Stimulated activated CD4-positive, alpha-beta T cell treated with anti-CD3 and anti-CD28 coated beads, Interleukin-4, amount 100 ng/mL, for 4 hours (primary cell): Measurements from ENCODE around the gene TMEM254.
"Not testable (repeated sequence)": the region's sequence is repeated elsewhere in the genome, so short reads cannot be mapped to it uniquely, and the experiment has no call there.

ENCODE experiments used
- DNase-seq, 2 experiments: peaks; one replicate each; pipeline ENCODE4 v3.0.0-alpha.2; 2020

TMEM254 gene

DNA sequence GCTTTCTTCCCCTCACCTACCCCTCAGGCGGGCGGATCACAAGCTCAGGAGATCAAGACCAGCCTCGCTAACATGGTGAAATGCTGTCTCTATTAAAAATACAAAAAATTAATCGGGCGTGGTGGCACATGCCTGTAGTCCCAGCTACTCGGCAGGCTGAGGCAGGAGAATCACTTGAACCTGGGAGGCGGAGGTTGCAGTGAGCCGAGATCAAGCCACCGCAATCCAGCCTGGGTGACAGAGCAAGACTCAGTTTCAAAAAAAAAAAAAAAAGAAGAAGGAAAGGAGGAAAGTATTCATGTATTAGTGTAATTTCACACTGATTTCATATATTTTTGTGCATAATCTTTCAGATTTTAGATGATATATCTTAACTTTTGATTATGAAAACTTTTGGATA lies 55.2 kb downstream of the TMEM254 start:
- not testable (repeated sequence) for DNase-seq

DNA sequence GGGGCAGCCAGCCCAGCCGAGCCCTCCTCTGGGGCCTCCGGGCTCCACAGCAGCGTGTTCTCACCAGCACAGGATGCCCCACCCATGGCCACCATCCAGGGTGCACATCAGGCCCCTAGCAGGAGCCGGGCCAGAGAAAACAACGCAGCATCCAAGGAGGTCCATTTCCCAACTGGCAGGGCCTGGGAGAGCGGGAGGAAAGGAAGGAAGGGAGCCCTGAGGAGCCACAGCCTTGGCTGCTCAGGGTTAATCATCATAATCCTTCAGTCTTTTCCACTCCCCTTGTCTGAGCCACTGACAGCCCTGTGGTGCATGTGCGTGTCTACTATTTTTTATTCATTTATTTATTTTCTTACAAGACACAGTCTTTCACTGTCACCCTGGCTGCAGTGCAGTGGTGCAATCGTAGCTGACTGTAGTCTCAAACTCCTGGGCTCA lies 57.7 kb downstream of the TMEM254 start:
- no peak for DNase-seq

DNA sequence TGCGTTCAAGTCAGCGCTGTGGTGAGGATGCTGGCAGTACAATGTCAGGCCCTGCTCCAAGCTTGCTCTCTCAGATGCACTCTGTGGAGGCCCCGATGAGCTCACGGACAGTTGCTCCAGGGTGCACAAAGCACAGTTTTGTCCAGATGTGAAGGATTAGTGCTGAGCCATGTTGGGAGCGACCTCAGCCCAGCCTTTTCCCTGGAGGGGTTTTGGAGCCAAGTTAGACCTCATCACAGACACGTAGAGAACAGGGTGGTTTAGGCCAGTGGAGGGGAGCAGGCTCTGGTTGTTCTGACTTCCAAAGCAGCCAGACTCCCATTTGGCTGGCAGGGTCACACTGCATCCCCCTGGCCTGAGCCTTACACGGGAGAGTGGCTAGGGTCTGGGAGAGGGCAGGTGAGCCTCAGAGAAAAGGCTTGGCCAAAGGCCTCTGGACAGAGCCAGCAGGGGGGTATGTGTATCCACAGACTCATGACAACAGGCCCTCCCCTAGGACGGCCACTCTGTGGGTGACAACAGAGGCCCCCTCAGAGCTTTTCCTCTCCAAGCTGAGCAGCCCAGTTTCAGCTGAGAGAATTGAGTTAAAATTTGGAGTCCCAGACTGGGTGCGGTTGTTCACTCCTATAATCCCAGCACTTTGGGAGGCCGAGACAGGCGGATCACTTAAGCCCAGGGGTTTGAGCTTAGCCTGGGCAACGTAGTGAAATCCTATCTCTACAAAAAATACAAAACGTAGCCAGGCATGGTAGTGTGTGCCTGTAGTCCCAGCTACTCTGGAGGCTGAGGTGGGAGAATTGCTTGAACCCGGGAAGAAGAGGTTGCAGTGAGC lies 58.8 kb downstream of the TMEM254 start:
- no peak for DNase-seq

DNA sequence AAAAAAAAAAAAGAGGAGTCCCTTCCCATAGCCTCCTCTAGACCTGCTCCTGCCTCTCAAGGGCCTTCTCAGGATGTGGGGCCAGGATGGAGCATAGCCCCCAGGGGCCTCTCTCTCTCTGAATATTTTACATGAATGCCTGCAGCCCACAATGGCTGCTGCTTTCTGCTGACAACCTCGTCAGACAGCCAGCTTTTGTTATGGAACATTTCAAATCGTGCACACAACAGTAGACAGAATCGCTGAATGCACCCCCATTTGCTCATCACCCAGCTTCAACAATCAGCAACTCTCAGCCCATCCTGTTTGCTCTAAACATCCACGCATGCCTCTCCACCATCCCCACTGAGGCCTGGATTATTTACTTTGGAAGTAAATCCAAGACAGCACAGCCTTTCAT lies 59.5 kb downstream of the TMEM254 start:
- DNase-seq = no peak

DNA sequence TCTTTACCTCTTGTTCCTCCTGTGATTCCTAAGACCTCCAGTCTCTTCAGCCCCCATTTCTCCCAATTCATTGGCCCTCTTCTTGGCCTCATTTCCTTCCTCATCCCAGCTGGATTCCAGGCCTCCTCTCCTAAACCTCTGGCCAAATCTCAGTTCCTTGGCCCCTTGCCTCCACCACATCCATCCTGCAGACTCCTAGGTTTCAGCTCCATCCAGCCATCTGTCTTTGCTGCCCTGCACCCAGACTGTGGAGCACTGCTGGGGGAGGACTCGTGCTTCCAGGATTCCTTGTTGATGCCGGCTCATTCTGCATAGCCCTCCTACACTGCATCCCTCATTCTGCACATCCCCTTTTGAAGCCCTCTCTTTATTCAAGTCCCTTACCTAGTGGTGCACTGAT lies 60.8 kb downstream of the TMEM254 start:
- no peak for DNase-seq

DNA sequence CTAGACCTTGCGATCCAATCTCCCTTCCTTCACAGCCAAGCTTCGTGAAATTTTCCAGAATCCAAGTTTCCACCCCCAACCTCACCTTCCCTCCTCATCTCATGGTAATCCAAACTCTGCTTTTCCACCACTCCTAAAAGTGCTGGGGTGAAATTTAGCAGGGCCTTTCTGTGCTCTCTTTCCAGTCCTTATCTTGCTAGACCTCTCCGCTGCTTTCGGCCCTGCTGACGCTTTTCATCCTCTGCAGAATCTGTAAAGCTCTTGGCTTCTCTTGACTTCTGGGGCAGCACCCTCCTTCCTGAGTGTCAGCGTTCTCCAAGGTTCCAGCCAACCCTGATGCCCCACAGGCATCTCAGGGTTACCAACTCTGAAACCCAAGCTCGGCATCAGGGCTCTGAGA lies 61.8 kb downstream of the TMEM254 start:
- DNase-seq = no peak

DNA sequence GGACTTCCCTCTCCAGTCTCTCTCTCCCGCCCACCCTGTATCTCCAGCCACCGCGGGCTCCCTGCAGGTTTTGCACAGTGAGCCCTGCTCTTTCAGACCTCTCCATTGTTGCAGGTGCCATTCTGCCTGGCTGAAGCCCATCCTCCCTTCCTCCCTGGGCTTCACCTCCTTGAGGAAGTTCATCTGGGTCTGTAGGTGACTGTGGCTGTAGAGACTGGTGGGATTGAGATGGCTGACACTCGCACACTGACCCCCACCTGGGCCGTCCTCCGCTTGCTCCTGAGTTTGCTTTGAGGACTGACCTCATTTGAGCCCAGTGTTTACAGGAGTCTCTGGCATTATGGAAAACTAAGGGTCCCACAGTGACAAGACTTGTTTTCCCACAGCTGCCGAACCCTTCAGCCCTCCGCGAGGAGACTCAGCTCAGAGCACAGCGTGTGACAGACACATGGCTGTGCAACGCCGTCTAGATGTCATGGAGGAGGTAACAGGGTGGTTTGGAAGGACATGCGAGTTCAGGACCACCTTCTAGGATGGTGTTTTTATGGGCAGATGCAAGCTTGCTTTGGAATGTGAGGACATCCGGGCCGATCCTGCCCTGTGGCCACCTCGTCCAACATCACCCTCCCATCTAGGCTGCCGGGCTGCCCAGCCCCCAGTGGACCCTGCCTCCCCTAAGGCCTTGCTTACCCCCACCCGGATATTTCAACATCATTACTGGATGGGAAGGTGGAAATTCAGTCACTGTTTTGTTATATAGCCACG lies 63.4 kb downstream of the TMEM254 start:
- DNase-seq = no peak
